HL-60 (cell line): ENCODE results near the gene PDE6B.

Experiments used
- GABPA ChIP-seq: IDR thresholded peaks from 2 replicates; pipeline ENCODE4 v1.6.1; 2012; ENCODE audit warnings: low read depth
- POLR2AphosphoS5 ChIP-seq: IDR thresholded peaks from 2 replicates; pipeline ENCODE4 v1.6.1; 2012; ENCODE audit warnings: low read depth
- SPI1 ChIP-seq: IDR thresholded peaks from 2 replicates; pipeline ENCODE4 v1.6.1; 2012; ENCODE audit warnings: low read depth, mild to moderate bottlenecking, borderline replicate concordance
- TF ChIP-seq, protein P1 (sequence below): IDR thresholded peaks from one replicate; pipeline ENCODE4 v1.5.1; 2011; ENCODE audit warnings: low read length, control low read depth, inconsistent platforms; ENCODE audit not compliant: insufficient read depth
- TF ChIP-seq, protein P2 (sequence below): IDR thresholded peaks from 2 replicates; pipeline ENCODE4 v1.6.1; 2012; ENCODE audit warnings: low read depth; ENCODE audit not compliant: insufficient replicate concordance

DNA sequence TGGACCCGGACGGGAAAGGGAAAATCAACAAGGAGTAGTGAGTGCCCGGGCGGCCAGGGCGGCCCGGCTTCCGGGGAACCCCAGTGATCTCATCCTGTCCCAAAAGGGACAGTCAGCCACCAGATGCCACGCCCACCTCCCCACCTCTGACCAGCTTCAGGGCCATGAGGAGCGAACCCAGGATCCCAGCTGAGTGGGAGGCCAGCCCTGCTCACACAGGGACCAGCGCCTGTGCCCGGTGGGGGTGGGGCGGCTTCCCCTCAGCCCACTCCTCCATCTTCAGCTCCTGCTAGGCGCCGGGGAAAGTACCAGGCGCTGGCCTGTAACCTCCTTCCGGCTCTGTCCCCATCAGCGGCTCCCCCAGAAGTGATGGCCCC lies 55.2 kb downstream of the PDE6B start:
- TF ChIP-seq, protein P1, sequence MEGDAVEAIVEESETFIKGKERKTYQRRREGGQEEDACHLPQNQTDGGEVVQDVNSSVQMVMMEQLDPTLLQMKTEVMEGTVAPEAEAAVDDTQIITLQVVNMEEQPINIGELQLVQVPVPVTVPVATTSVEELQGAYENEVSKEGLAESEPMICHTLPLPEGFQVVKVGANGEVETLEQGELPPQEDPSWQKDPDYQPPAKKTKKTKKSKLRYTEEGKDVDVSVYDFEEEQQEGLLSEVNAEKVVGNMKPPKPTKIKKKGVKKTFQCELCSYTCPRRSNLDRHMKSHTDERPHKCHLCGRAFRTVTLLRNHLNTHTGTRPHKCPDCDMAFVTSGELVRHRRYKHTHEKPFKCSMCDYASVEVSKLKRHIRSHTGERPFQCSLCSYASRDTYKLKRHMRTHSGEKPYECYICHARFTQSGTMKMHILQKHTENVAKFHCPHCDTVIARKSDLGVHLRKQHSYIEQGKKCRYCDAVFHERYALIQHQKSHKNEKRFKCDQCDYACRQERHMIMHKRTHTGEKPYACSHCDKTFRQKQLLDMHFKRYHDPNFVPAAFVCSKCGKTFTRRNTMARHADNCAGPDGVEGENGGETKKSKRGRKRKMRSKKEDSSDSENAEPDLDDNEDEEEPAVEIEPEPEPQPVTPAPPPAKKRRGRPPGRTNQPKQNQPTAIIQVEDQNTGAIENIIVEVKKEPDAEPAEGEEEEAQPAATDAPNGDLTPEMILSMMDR: no peak
- TF ChIP-seq POLR2AphosphoS5 (no peak), GABPA (no peak), SPI1 (no peak)
- TF ChIP-seq, protein P2, sequence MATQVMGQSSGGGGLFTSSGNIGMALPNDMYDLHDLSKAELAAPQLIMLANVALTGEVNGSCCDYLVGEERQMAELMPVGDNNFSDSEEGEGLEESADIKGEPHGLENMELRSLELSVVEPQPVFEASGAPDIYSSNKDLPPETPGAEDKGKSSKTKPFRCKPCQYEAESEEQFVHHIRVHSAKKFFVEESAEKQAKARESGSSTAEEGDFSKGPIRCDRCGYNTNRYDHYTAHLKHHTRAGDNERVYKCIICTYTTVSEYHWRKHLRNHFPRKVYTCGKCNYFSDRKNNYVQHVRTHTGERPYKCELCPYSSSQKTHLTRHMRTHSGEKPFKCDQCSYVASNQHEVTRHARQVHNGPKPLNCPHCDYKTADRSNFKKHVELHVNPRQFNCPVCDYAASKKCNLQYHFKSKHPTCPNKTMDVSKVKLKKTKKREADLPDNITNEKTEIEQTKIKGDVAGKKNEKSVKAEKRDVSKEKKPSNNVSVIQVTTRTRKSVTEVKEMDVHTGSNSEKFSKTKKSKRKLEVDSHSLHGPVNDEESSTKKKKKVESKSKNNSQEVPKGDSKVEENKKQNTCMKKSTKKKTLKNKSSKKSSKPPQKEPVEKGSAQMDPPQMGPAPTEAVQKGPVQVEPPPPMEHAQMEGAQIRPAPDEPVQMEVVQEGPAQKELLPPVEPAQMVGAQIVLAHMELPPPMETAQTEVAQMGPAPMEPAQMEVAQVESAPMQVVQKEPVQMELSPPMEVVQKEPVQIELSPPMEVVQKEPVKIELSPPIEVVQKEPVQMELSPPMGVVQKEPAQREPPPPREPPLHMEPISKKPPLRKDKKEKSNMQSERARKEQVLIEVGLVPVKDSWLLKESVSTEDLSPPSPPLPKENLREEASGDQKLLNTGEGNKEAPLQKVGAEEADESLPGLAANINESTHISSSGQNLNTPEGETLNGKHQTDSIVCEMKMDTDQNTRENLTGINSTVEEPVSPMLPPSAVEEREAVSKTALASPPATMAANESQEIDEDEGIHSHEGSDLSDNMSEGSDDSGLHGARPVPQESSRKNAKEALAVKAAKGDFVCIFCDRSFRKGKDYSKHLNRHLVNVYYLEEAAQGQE: no peak
